K562 (cell line): ENCODE measurements around the gene FRAT1. TPM values are rescaled to one million over a fixed set of nuclear protein-coding genes. Genes with fewer than 3 reads are reported as not detected.
A peak's percentile ranks its signal among the peaks of the same experiment; 100 is the strongest.

Experiments
- ATAC-seq: fragments of 200-7000 bp; cut with Tn5 transposase; 3 replicates; pipeline ENCODE4 v1.9.1; 2020; ENCODE audit warnings: moderate library complexity
- BruUV-seq: library from RNA; stranded (reverse); fragments of 400-500 nt; replicated peaks from 2 replicates; lab custom pipeline; 2021; lab: Mats Ljungman, UMichigan
- CTCF ChIA-PET: fragments of 300-600 bp; formaldehyde crosslinking; extraction: SDS; loops from one replicate; lab custom pipeline; 2021; ENCODE audit warnings: low intra/inter-chr PET ratio; lab: Yijun Ruan, JAX
- POLR2A ChIA-PET: fragments of 300-600, 350-650 bp; sonication (Branson Sonifier 250); formaldehyde crosslinking; extraction: SDS; loops from one replicate; lab custom pipeline; 2021; ENCODE audit warnings: antibody characterized with exemption, inconsistent platforms; lab: Yijun Ruan, JAX
- DNase-seq, 4 experiments: peaks; one replicate each; pipeline versions ENCODE4 v3.0.0 to v3.0.0-alpha.2; 2011 to 2018; ENCODE audit warnings: low spot score in 3 of 4, mixed read lengths in 3 of 4; ENCODE audit errors: extremely low read depth in 1 of 4
- FAIRE-seq: peaks from 2 replicates; lab custom pipeline; 2011; peaks lifted over from hg19 to GRCh38; lab: Jason Lieb, UNC
- H2AFZ ChIP-seq: 2 replicates; pipeline ENCODE4 v1.6.0; 2011; ENCODE audit warnings: low read depth, low read length, control low read depth, inconsistent platforms
- H3K27ac ChIP-seq: fragments of 200-600 bp; 3 replicates; pipeline ENCODE4 v1.8.0; 2011; ENCODE audit warnings: low read depth, mild to moderate bottlenecking, control low read depth, inconsistent platforms, low read length, moderate library complexity, mixed read lengths; ENCODE audit errors: extremely low read depth
- H3K27me3 ChIP-seq, 2 experiments: fragments of 300-600 bp in 1 of 2; 2 replicates in 1 of 2; 3 replicates in 1 of 2; pipeline versions ENCODE4 v1.6.0 to v1.8.0; 2011; ENCODE audit warnings: inconsistent platforms in 2 of 2, low read length in 2 of 2, mild to moderate bottlenecking in 1 of 2, mixed read lengths in 1 of 2, moderate library complexity in 1 of 2; ENCODE audit not compliant: control insufficient read depth in 2 of 2, insufficient read depth in 2 of 2
- H3K36me3 ChIP-seq: fragments of 300-600 bp; 3 replicates; pipeline ENCODE4 v1.8.0; 2011; ENCODE audit warnings: mild to moderate bottlenecking, low read length, inconsistent platforms; ENCODE audit not compliant: control insufficient read depth, insufficient read depth
- H3K4me1 ChIP-seq, 2 experiments: fragments of 200-600 bp in 1 of 2; replicated peaks in 1 of 2; 2 replicates in 1 of 2; 3 replicates in 1 of 2; pipeline versions ENCODE4 v1.5.1 to v1.8.0; 2011; ENCODE audit warnings: inconsistent platforms in 2 of 2, low read length in 2 of 2, mild to moderate bottlenecking in 1 of 2, mixed read lengths in 1 of 2, moderate library complexity in 1 of 2; ENCODE audit not compliant: control insufficient read depth in 2 of 2, insufficient read depth in 2 of 2
- H3K4me2 ChIP-seq: 2 replicates; pipeline ENCODE4 v1.6.1; 2011; ENCODE audit warnings: low read length, control low read depth, inconsistent platforms, mixed read lengths; ENCODE audit not compliant: insufficient read depth
- H3K4me3 ChIP-seq: fragments of 200-600 bp; sonication (generic), shearing (Covaris generic); 2 replicates; pipeline ENCODE4 v1.5.1; 2016; ENCODE audit warnings: control low read depth, inconsistent platforms
- H3K79me2 ChIP-seq: fragments of 200-600 bp; 3 replicates; pipeline ENCODE4 v1.8.0; 2011; ENCODE audit warnings: low read length, inconsistent platforms; ENCODE audit not compliant: control insufficient read depth, insufficient read depth
- H3K9ac ChIP-seq, 2 experiments: 2 replicates each; pipeline versions ENCODE4 v1.6.0 to v1.6.1; 2011; ENCODE audit warnings: low read depth in 2 of 2, low read length in 2 of 2, control low read depth in 1 of 2, inconsistent platforms in 1 of 2, mild to moderate bottlenecking in 1 of 2, mixed read lengths in 1 of 2; ENCODE audit not compliant: insufficient read depth in 1 of 2
- H3K9me1 ChIP-seq: one replicate; pipeline ENCODE4 v1.6.0; 2011; ENCODE audit warnings: inconsistent platforms, mild to moderate bottlenecking, low read length, moderate library complexity; ENCODE audit not compliant: control insufficient read depth, insufficient read depth
- H3K9me3 ChIP-seq: replicated peaks from 2 replicates; pipeline ENCODE4 v1.5.1; 2011; ENCODE audit warnings: low read depth, low read length, inconsistent platforms; ENCODE audit not compliant: control insufficient read depth, insufficient read depth
- H4K20me1 ChIP-seq: replicated peaks from 2 replicates; pipeline ENCODE4 v1.6.1; 2011; ENCODE audit warnings: low read length, inconsistent platforms, mixed read lengths; ENCODE audit not compliant: control insufficient read depth, insufficient read depth
- CBX1 ChIP-seq: sonication (generic); IDR thresholded peaks from 2 replicates; pipeline ENCODE4 v1.6.1; 2016; ENCODE audit warnings: antibody characterized with exemption, low read depth, mild to moderate bottlenecking
- CHD1 ChIP-seq: fragments of 200-600 bp; sonication (generic); IDR thresholded peaks from one replicate; pipeline ENCODE4 v1.6.1; 2012; ENCODE audit warnings: mild to moderate bottlenecking, moderate library complexity, low read length, inconsistent platforms
- CXXC5 ChIP-seq: fragments of 250-450 bp; sonication (Bioruptor Pico); IDR thresholded peaks from 2 replicates; pipeline ENCODE4 v1.8.0; 2022; ENCODE audit warnings: inconsistent platforms, mild to moderate bottlenecking, moderate library complexity
- E2F4 ChIP-seq: sonication (generic); formaldehyde crosslinking; IDR thresholded peaks from 2 replicates; pipeline ENCODE4 v1.8.0; 2022; ENCODE audit warnings: mild to moderate bottlenecking, low read depth, missing genetic modification reagents
- GATAD2B ChIP-seq: fragments of 450-650 bp; IDR thresholded peaks from 2 replicates; pipeline ENCODE4 v1.6.1; 2017; ENCODE audit warnings: mild to moderate bottlenecking, borderline replicate concordance
- HDGF ChIP-seq: fragments of 450-650 bp; IDR thresholded peaks from 2 replicates; pipeline ENCODE4 v1.6.1; 2016
- HNRNPL ChIP-seq: fragments of 200-400 bp; formaldehyde crosslinking; IDR thresholded peaks from 2 replicates; pipeline ENCODE4 v1.6.1; 2017; ENCODE audit warnings: low read depth, mild to moderate bottlenecking, low read length
- MCM5 ChIP-seq: fragments of 450-650 bp; IDR thresholded peaks from 2 replicates; pipeline ENCODE4 v1.6.1; 2016; ENCODE audit warnings: low read depth
- MLLT1 ChIP-seq, 2 experiments: fragments of 450-650 bp; IDR thresholded peaks; 2 replicates each; pipeline ENCODE4 v1.6.1; 2016
- MNT ChIP-seq, 2 experiments: fragments of 450-650 bp; conservative IDR thresholded peaks; 2 replicates each; pipeline ENCODE4 v1.6.1; 2017; ENCODE audit warnings: mild to moderate bottlenecking in 2 of 2, moderate library complexity in 2 of 2
- NRF1 ChIP-seq, 2 experiments: fragments of 450-650 bp; IDR thresholded peaks in 1 of 2; conservative IDR thresholded peaks in 1 of 2; 2 replicates each; pipeline ENCODE4 v1.6.1; 2014; ENCODE audit warnings: mild to moderate bottlenecking in 2 of 2
- SIX5 ChIP-seq, 2 experiments: IDR thresholded peaks; 2 replicates each; pipeline ENCODE4 v1.6.1; 2011; ENCODE audit warnings: low read length in 2 of 2, borderline replicate concordance in 1 of 2, low read depth in 1 of 2, mild to moderate bottlenecking in 1 of 2, moderate library complexity in 1 of 2; ENCODE audit not compliant: insufficient read depth in 1 of 2
- U2AF1 ChIP-seq: fragments of 200-400 bp; formaldehyde crosslinking; optimal IDR thresholded peaks from 2 replicates; pipeline ENCODE3; 2017; ENCODE audit warnings: mild to moderate bottlenecking, low read depth, low read length, moderate library complexity
- ZNF134 ChIP-seq: fragments of 250-450 bp; sonication (Bioruptor Pico); conservative IDR thresholded peaks from 2 replicates; pipeline ENCODE4 v1.4.0; 2020
- ZNF347 ChIP-seq: fragments of 450-650 bp; formaldehyde crosslinking; IDR thresholded peaks from 2 replicates; pipeline ENCODE4 v1.4.0; 2020; ENCODE audit warnings: low read depth, mild to moderate bottlenecking, moderate library complexity
- ZNF511 ChIP-seq: sonication (generic); formaldehyde crosslinking; IDR thresholded peaks from 2 replicates; pipeline ENCODE4 v1.8.0; 2022; ENCODE audit warnings: mild to moderate bottlenecking, missing genetic modification reagents
- WGBS: fragments of 100-300 bp; shearing (Covaris generic); methylation state at CpG from one replicate; pipeline ENCODE4 v1.1.6; 2016; ENCODE audit warnings: low coverage, mixed read lengths; ENCODE audit not compliant: insufficient coverage; ENCODE audit errors: missing lambda C conversion rate; 5-methylcytosine and 5-hydroxymethylcytosine counted together
- in situ Hi-C: fragments of 300-500 bp; cut with MboI; formaldehyde crosslinking; loops from 4 replicates; pipeline ENCODE4 v1.15.0; 2018; ENCODE audit warnings: inconsistent platforms, mixed read lengths
- intact Hi-C: fragments of 100-400 bp; cut with micrococcal nuclease; formaldehyde crosslinking; loops from 2 replicates; pipeline ENCODE4 v1.14.2; 2022
- polyA plus RNA-seq, 8 experiments: library from polyadenylated mRNA; depleted of rRNA in 4 of 8; stranded (reverse) in 5 of 8; unstranded in 3 of 8; fragments of >200 nt; fragmentation: Nextera tagmentation in 2 of 8; fragmentation: Illumina TruSeq in 1 of 8; extraction: Ambion mirVana in 2 of 8; extraction: Trizol in 1 of 8; gene quantifications; 2 replicates each; pipeline versions ENCODE4 v1.2.1 to v1.2.3, GENCODE V29; 2011 to 2014; ENCODE audit warnings: inconsistent platforms in 1 of 8, missing spikeins in 1 of 8
- total RNA-seq, 7 experiments: library from RNA; depleted of rRNA in 6 of 7; stranded (reverse); fragments of >200 nt in 6 of 7; fragmentation: Illumina TruSeq in 2 of 7; extraction: Trizol in 2 of 7; gene quantifications; 2 replicates each; pipeline versions ENCODE4 v1.2.1 to v1.2.3, GENCODE V29; 2011 to 2021; ENCODE audit warnings: low replicate concordance in 1 of 7

Gene FRAT1
- total and polyA plus RNA-seq, 9 of the 15 experiments (the other 6 are each of a cell fraction or from before 2014, with no cell fraction given), result 0.11 to 4.6 (median 1.4) TPM

- ChIA-PET CTCF (no interaction called here), POLR2A (interaction anchor here (0.6 to 2.3 kb wide), 13 partner anchors 8 to 1111 kb away, joined by 3 to 8 read pairs (median 3); partner anchors contain the start of genes ARHGAP19, FRAT1 and RRP12)
- Histone ChIP-seq H3K27me3 (no peaks in the 10 kb centered on the region), H3K4me2 (peak overlapping the region; percentile 92), H4K20me1 (no peaks in the 10 kb centered on the region), H3K9ac (peak overlapping the region; percentile 93 to 96), H3K9me1 (no peaks in the 10 kb centered on the region), H3K27ac (peak overlapping the region; percentile 98), H3K79me2 (peaks cover 51% of the 10 kb centered on the region), H3K4me3 (peak overlapping the region; percentile 73), H3K36me3 (peaks cover 27% of the 10 kb centered on the region), H3K9me3 (no peaks in the 10 kb centered on the region), H2AFZ (peak overlapping the region; percentile 48), H3K4me1 (peaks cover 20 to 36% of the 10 kb centered on the region in 2 experiments)
- in situ Hi-C loops, result no loop called here
- FAIRE-seq (no peak), DNase-seq (peak; percentile 29 to 64 (median 50)), ATAC-seq (peak; percentile 52)
- BruUV-seq, result no TSS peak
- under 1% methylated on average over 27 of the region's 89 CpGs for WGBS
- intact Hi-C loops, result loop anchor here (2.0 to 5.0 kb wide), 2 partner anchors 41 to 55 kb away; partner anchors contain the start of gene ARHGAP19
- TF ChIP-seq CHD1 (peak; percentile 75), MLLT1 (IDR thresholded peaks at IDR 0.05) (peak in 1 of 2 experiments; percentile 33; a peak in 1 of 4 replicates), HDGF (no peak), SIX5 (IDR thresholded peaks at IDR 0.05; ENCODE audit: borderline replicate concordance in 1 of 2, insufficient read depth in 1 of 2, low read depth in 1 of 2, low read length in 2 of 2) (no peak), ZNF134 (no peak), U2AF1 (no peak), GATAD2B (no peak), CBX1 (no peak), MNT (conservative IDR thresholded peaks at IDR 0.05) (peak in 1 of 2 experiments; percentile 12; a peak in 1 of 4 replicates), ZNF347 (no peak), CXXC5 (CRISPR knock-in tag) (peak; percentile 12; the same call in 1 of the 2 replicates), HNRNPL (no peak), NRF1 (conservative IDR thresholded peaks at IDR 0.05 in 1 of 2, IDR thresholded peaks at IDR 0.05 in 1 of 2) (peak in 1 of 2 experiments; percentile 35; a peak in 1 of 4 replicates), ZNF511 (CRISPR knock-in tag) (0 out of 2 replicates have a peak, but pooled peaks have one; percentile 29), E2F4 (CRISPR knock-in tag) (no peak), MCM5 (no peak)
These were observed 14.7 kb downstream of the FRAT1 start for GRCh38 chr10:97333601-97334369.
